ENCODE data around the gene GAS2L1.

GAS2L1 gene

GRCh38 chr22:29343313-29343805, 36.9 kb downstream of the GAS2L1 start (continued):
- TF ChIP-seq GLI2 (tag by site-specific recombination; IDR thresholded peaks at IDR 0.05; ENCODE audit: borderline replicate concordance, low read depth) (no peak), REPIN1 (tag by site-specific recombination; IDR thresholded peaks at IDR 0.05; ENCODE audit: low read depth) (no peak), ZNF596 (tag by site-specific recombination; IDR thresholded peaks at IDR 0.05) (no peak), FEZF1 (tag by site-specific recombination; IDR thresholded peaks at IDR 0.05) (no peak), WT1 (tag by site-specific recombination; IDR thresholded peaks at IDR 0.05) (no peak), OSR2 (tag by site-specific recombination; IDR thresholded peaks at IDR 0.05) (peak; percentile 83), ZNF223 (tag by site-specific recombination; IDR thresholded peaks at IDR 0.05) (no peak), SP7 (tag by site-specific recombination; IDR thresholded peaks at IDR 0.05) (no peak), PRDM10 (tag by site-specific recombination; IDR thresholded peaks at IDR 0.05) (0 out of 2 replicates have a peak, but pooled peaks have one; percentile 13), GLI4 (tag by site-specific recombination; IDR thresholded peaks at IDR 0.05) (no peak), ZIC2 (tag by site-specific recombination; IDR thresholded peaks at IDR 0.05) (peak; percentile 65; the same call in 1 of the 2 replicates), ATF2 (tag by site-specific recombination; IDR thresholded peaks at IDR 0.05; ENCODE audit: low read depth) (no peak), ZNF292 (tag by site-specific recombination; IDR thresholded peaks at IDR 0.05; ENCODE audit: borderline replicate concordance, low read depth) (no peak), ZNF837 (tag by site-specific recombination; IDR thresholded peaks at IDR 0.05) (no peak)
- TF ChIP-seq, protein P1, sequence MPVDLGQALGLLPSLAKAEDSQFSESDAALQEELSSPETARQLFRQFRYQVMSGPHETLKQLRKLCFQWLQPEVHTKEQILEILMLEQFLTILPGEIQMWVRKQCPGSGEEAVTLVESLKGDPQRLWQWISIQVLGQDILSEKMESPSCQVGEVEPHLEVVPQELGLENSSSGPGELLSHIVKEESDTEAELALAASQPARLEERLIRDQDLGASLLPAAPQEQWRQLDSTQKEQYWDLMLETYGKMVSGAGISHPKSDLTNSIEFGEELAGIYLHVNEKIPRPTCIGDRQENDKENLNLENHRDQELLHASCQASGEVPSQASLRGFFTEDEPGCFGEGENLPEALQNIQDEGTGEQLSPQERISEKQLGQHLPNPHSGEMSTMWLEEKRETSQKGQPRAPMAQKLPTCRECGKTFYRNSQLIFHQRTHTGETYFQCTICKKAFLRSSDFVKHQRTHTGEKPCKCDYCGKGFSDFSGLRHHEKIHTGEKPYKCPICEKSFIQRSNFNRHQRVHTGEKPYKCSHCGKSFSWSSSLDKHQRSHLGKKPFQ (tag by site-specific recombination; IDR thresholded peaks at IDR 0.05): peak; percentile 71

GRCh38 chr22:29344137-29344536, 37.7 kb downstream of the GAS2L1 start:
- H3K4me3 ChIP-seq (ENCODE audit: low read depth, low read length): no peak overlapping the region
- peak overlapping the region; percentile 60 for H3K27ac ChIP-seq (ENCODE audit: extremely low read depth, low read depth, low read length)
- CTCF ChIA-PET: interaction anchor here (0.6 to 0.7 kb wide), 2 partner anchors 15 to 1356 kb away, joined by 3 to 4 read pairs; no protein-coding TSS in a partner anchor
- POLR2A ChIA-PET: interaction anchor here (0.6 to 1.7 kb wide), 4 partner anchors 10 to 128 kb away, joined by 3 to 13 read pairs (median 8); partner anchors contain the start of gene AP1B1
- H3K36me3 ChIP-seq (ENCODE audit: control insufficient read depth in 2 of 2, insufficient read depth in 1 of 2, low read length in 2 of 2): peaks cover 14 to 87% of the 10 kb centered on the region in 2 experiments
- peaks cover 15% of the 10 kb centered on the region for H3K4me1 ChIP-seq (ENCODE audit: control insufficient read depth, insufficient read depth, low read length)
- H3K9me3 ChIP-seq (ENCODE audit: control insufficient read depth, insufficient read depth, low read depth, low read length): no peaks in the 10 kb centered on the region
- TF ChIP-seq ZNF558 (tag by site-specific recombination; IDR thresholded peaks at IDR 0.05): 0 out of 2 replicates have a peak, but pooled peaks have one; percentile 30
- TF ChIP-seq GLIS1 (tag by site-specific recombination; IDR thresholded peaks at IDR 0.05): peak; percentile 75
- no peak for TF ChIP-seq ZNF830 (tag by site-specific recombination; IDR thresholded peaks at IDR 0.05; ENCODE audit: low read depth)
- no peak for TF ChIP-seq PRDM4 (tag by site-specific recombination; IDR thresholded peaks at IDR 0.05)
- no peak for TF ChIP-seq REPIN1 (tag by site-specific recombination; IDR thresholded peaks at IDR 0.05; ENCODE audit: low read depth)
- no peak for TF ChIP-seq ZFP3 (tag by site-specific recombination; IDR thresholded peaks at IDR 0.05; ENCODE audit: low read depth)
- peak; percentile 67 for TF ChIP-seq ZNF629 (tag by site-specific recombination; IDR thresholded peaks at IDR 0.05)
- TF ChIP-seq TCF7L2 (IDR thresholded peaks at IDR 0.05; ENCODE audit: borderline replicate concordance, low read depth, low read length): no peak
- peak; percentile 39 for TF ChIP-seq ZNF366 (tag by site-specific recombination; conservative IDR thresholded peaks at IDR 0.05)
- no peak for TF ChIP-seq ZNF670 (tag by site-specific recombination; IDR thresholded peaks at IDR 0.05; ENCODE audit: low read depth)
- TF ChIP-seq SP3 (tag by site-specific recombination; IDR thresholded peaks at IDR 0.05): no peak
- no peak for TF ChIP-seq BCL11B (tag by site-specific recombination; IDR thresholded peaks at IDR 0.05; ENCODE audit: low read depth)
- no peak for TF ChIP-seq ZNF76 (tag by site-specific recombination; IDR thresholded peaks at IDR 0.05; ENCODE audit: borderline replicate concordance, low read depth)
- peak; percentile 16; the same call in 1 of the 2 replicates for TF ChIP-seq ZNF24 (tag by site-specific recombination; IDR thresholded peaks at IDR 0.05)
- TF ChIP-seq MEIS1 (CRISPR knock-in tag; IDR thresholded peaks at IDR 0.05; ENCODE audit: borderline replicate concordance): no peak

Measured in HEK293 (cell line).